Measurements from ENCODE around the gene NR2E3. TPM values are rescaled to one million over a fixed set of nuclear protein-coding genes. Genes with fewer than 3 reads are reported as not detected.

The NR2E3 gene
- total and polyA plus RNA-seq, 11 donors, result 0.07 to 0.25 (median 0.16) TPM; not detected in 7

GRCh38 chr15:71804226-71804625, 6.1 kb upstream of the NR2E3 start:
- TF ChIP-seq CTCF (IDR thresholded peaks at IDR 0.05) (no peak), POLR2A (IDR thresholded peaks at IDR 0.05) (no peak)
- ATAC-seq (no peak), DNase-seq (no peak)
- intact Hi-C loops (cut with DNase I), result loop anchor here in 9 of 10 donors (5.0 to 10.0 kb wide), 7 partner anchors 59 to 689 kb away; partner anchors contain the start of gene THSD4 (in 2 of the 9)
- Histone ChIP-seq H3K27ac (no peak overlapping the region), H3K27me3 (peaks cover 0 to 6% (median 0%) of the 10 kb centered on the region in 9 donors), H3K4me1 (peaks cover 0 to 28% (median 10%) of the 10 kb centered on the region in 12 donors), H3K9me3 (no peaks in the 10 kb centered on the region), H3K36me3 (no peaks in the 10 kb centered on the region), H3K4me3 (no peak overlapping the region)
- 49 to 64% (median 58%) methylated on average over 5 of the region's 5 CpGs for WGBS, 4 donors

GRCh38 chr15:71804695-71805470, 5.5 kb upstream of the NR2E3 start:
- WGBS, 4 donors, result 47 to 57% (median 51%) methylated on average over 6 of the region's 6 CpGs
- H3K9me3 ChIP-seq, result no peaks in the 10 kb centered on the region
- peaks cover 0 to 28% (median 10%) of the 10 kb centered on the region in 12 donors for H3K4me1 ChIP-seq
- intact Hi-C loops (cut with DNase I), result loop anchor here in 9 of 10 donors (5.0 to 10.0 kb wide), 7 partner anchors 60 to 690 kb away; partner anchors contain the start of gene THSD4 (in 2 of the 9)
- no peak overlapping the region for H3K4me3 ChIP-seq
- TF ChIP-seq CTCF (IDR thresholded peaks at IDR 0.05) (no peak), POLR2A (IDR thresholded peaks at IDR 0.05) (no peak)
- DNase-seq, result no peak
- no peaks in the 10 kb centered on the region for H3K36me3 ChIP-seq
- H3K27ac ChIP-seq, result no peak overlapping the region
- H3K27me3 ChIP-seq, result peaks cover 0 to 6% (median 0%) of the 10 kb centered on the region in 9 donors
- ATAC-seq, result no peak

GRCh38 chr15:71806452-71806931, 3.9 kb upstream of the NR2E3 start:
- 44 to 57% (median 47%) methylated on average over 5 to 7 of the region's 7 CpGs for WGBS, 4 donors
- intact Hi-C loops (cut with DNase I), result loop anchor here in 5 of 10 donors (10.0 kb wide), 4 partner anchors 62 to 692 kb away; partner anchors contain the start of gene THSD4 (in 2 of the 5)
- Histone ChIP-seq H3K27me3 (peaks cover 0 to 6% (median 0%) of the 10 kb centered on the region in 9 donors), H3K36me3 (no peaks in the 10 kb centered on the region), H3K27ac (no peak overlapping the region), H3K4me3 (no peak overlapping the region), H3K4me1 (peaks cover 0 to 25% (median 9%) of the 10 kb centered on the region in 12 donors), H3K9me3 (no peaks in the 10 kb centered on the region)
- TF ChIP-seq POLR2A (IDR thresholded peaks at IDR 0.05) (no peak), CTCF (IDR thresholded peaks at IDR 0.05) (no peak)
- ATAC-seq, result no peak
- DNase-seq, result no peak

- no peak overlapping the region for H3K27ac ChIP-seq
- no peak for ATAC-seq
- intact Hi-C loops (cut with DNase I), result loop anchor here in 5 of 10 donors (10.0 kb wide), 4 partner anchors 62 to 692 kb away; partner anchors contain the start of gene THSD4 (in 2 of the 5)
- no peaks in the 10 kb centered on the region for H3K9me3 ChIP-seq
- H3K36me3 ChIP-seq, result no peaks in the 10 kb centered on the region
- TF ChIP-seq POLR2A (IDR thresholded peaks at IDR 0.05), result no peak
- TF ChIP-seq CTCF (IDR thresholded peaks at IDR 0.05), result no peak
- no peak overlapping the region for H3K4me3 ChIP-seq
- WGBS, 4 donors, result 74 to 78% (median 78%) methylated on average over 15 of the region's 15 CpGs
- H3K4me1 ChIP-seq, result peaks cover 0 to 25% (median 9%) of the 10 kb centered on the region in 12 donors
- no peak for DNase-seq
- peaks cover 0 to 6% (median 0%) of the 10 kb centered on the region in 9 donors for H3K27me3 ChIP-seq
These were observed 3.2 kb upstream of the NR2E3 start for GRCh38 chr15:71807125-71807629.

All from heart left ventricle (tissue), 16 donors.